GM12878 (cell line): ENCODE data around the gene SCUBE3. TPM values are rescaled to one million over a fixed set of nuclear protein-coding genes. Genes with fewer than 3 reads are reported as not detected.

Source experiments
- ATAC-seq: fragments of 200-7000 bp; cut with Tn5 transposase; 3 replicates; pipeline ENCODE4 v1.9.1; 2020; ENCODE audit warnings: mild to moderate bottlenecking, moderate library complexity
- BruUV-seq: library from RNA; stranded (reverse); fragments of 400-500 nt; replicated peaks from 2 replicates; lab custom pipeline; 2021; lab: Mats Ljungman, UMichigan
- CTCF ChIA-PET: fragments of 300-600 bp; sonication (Branson Sonifier 250); formaldehyde crosslinking; extraction: SDS; loops from one replicate; lab custom pipeline; 2021; ENCODE audit warnings: inconsistent platforms; lab: Yijun Ruan, JAX
- POLR2A ChIA-PET: fragments of 350-600 bp; formaldehyde crosslinking; extraction: SDS; loops from one replicate; lab custom pipeline; 2021; ENCODE audit warnings: inconsistent platforms; lab: Charles Lee
- RAD21 ChIA-PET: fragments of 300-600 bp; sonication (Branson Sonifier 250); formaldehyde crosslinking; loops from one replicate; lab custom pipeline; 2023; ENCODE audit warnings: antibody characterized with exemption; ENCODE audit not compliant: unreplicated experiment; lab: Charles Lee
- SMC1A ChIA-PET: fragments of 300-600 bp; sonication (Branson Sonifier 250); formaldehyde crosslinking; loops from one replicate; lab custom pipeline; 2023; ENCODE audit not compliant: unreplicated experiment, uncharacterized antibody; lab: Charles Lee
- DNase-seq: peaks from one replicate; pipeline ENCODE4 v3.0.0-alpha.2; 2011; ENCODE audit warnings: low read depth, low spot score
- FAIRE-seq: peaks from 3 replicates; lab custom pipeline; 2011; peaks lifted over from hg19 to GRCh38; lab: Jason Lieb, UNC
- H2AFZ ChIP-seq: 2 replicates; pipeline ENCODE4 v1.6.0; 2011; ENCODE audit warnings: low read depth, low read length, control low read depth; ENCODE audit not compliant: control insufficient read depth
- H3K27ac ChIP-seq: 2 replicates; pipeline ENCODE4 v1.5.1; 2011; ENCODE audit warnings: control low read depth; ENCODE audit not compliant: control insufficient read depth, insufficient read depth
- H3K27me3 ChIP-seq, 2 experiments: replicated peaks in 1 of 2; 2 replicates each; pipeline versions ENCODE4 v1.6.0 to v1.6.1; 2011; ENCODE audit warnings: low read length in 1 of 2; ENCODE audit not compliant: control insufficient read depth in 2 of 2, insufficient read depth in 2 of 2
- H3K36me3 ChIP-seq, 2 experiments: 2 replicates each; pipeline ENCODE4 v1.5.1; 2011; ENCODE audit warnings: low read length in 1 of 2; ENCODE audit not compliant: control insufficient read depth in 2 of 2, insufficient read depth in 2 of 2
- H3K4me1 ChIP-seq: 2 replicates; pipeline ENCODE4 v1.6.1; 2011; ENCODE audit warnings: mild to moderate bottlenecking, low read length, moderate library complexity, mixed read lengths; ENCODE audit not compliant: control insufficient read depth, insufficient read depth
- H3K4me2 ChIP-seq: 2 replicates; pipeline ENCODE4 v1.6.0; 2011; ENCODE audit warnings: control low read depth; ENCODE audit not compliant: control insufficient read depth, insufficient read depth
- H3K4me3 ChIP-seq: fragments of 200-600 bp; sonication (generic); 2 replicates; pipeline ENCODE4 v1.5.1; 2016
- H3K79me2 ChIP-seq: 2 replicates; pipeline ENCODE4 v1.6.0; 2011; ENCODE audit warnings: low read length; ENCODE audit not compliant: control insufficient read depth, insufficient read depth
- H3K9ac ChIP-seq: 2 replicates; pipeline ENCODE4 v1.8.0; 2011; ENCODE audit warnings: low read length, control low read depth, mixed read lengths; ENCODE audit not compliant: control insufficient read depth, insufficient read depth
- H3K9me3 ChIP-seq: replicated peaks from 3 replicates; pipeline ENCODE4 v1.5.1; 2011; ENCODE audit warnings: mild to moderate bottlenecking, low read length; ENCODE audit not compliant: control insufficient read depth, insufficient read depth
- H4K20me1 ChIP-seq: 2 replicates; pipeline ENCODE4 v1.6.0; 2011; ENCODE audit not compliant: control insufficient read depth, insufficient read depth
- BRCA1 ChIP-seq: IDR thresholded peaks from 2 replicates; pipeline ENCODE4 v1.6.1; 2011; ENCODE audit warnings: low read depth, low read length, improper control_type of control experiment
- ESRRA ChIP-seq: IDR thresholded peaks from 2 replicates; pipeline ENCODE4 v1.6.1; 2012; ENCODE audit warnings: mild to moderate bottlenecking, low read length, improper control_type of control experiment
- GATAD2B ChIP-seq: fragments of 450-650 bp; conservative IDR thresholded peaks from 2 replicates; pipeline ENCODE4 v1.6.1; 2017; ENCODE audit warnings: low read depth, mild to moderate bottlenecking, moderate library complexity
- HDGF ChIP-seq: fragments of 450-650 bp; IDR thresholded peaks from 2 replicates; pipeline ENCODE4 v1.6.1; 2016; ENCODE audit warnings: antibody characterized with exemption
- NFYB ChIP-seq: IDR thresholded peaks from 2 replicates; pipeline ENCODE4 v1.6.1; 2011; ENCODE audit warnings: low read depth, mild to moderate bottlenecking, low read length, improper control_type of control experiment, moderate library complexity; ENCODE audit not compliant: insufficient read depth
- RAD51 ChIP-seq: fragments of 450-650 bp; IDR thresholded peaks from 2 replicates; pipeline ENCODE4 v1.6.1; 2016; ENCODE audit warnings: moderate library complexity, mild to moderate bottlenecking, inconsistent platforms
- RFX5 ChIP-seq: IDR thresholded peaks from 2 replicates; pipeline ENCODE4 v1.6.1; 2011; ENCODE audit warnings: low read depth, low read length, improper control_type of control experiment
- SIN3A ChIP-seq: IDR thresholded peaks from 2 replicates; pipeline ENCODE4 v1.6.1; 2012; ENCODE audit warnings: low read depth, low read length, improper control_type of control experiment
- SRF ChIP-seq, 2 experiments: IDR thresholded peaks; 2 replicates each; pipeline ENCODE4 v1.6.1; 2011; ENCODE audit warnings: low read depth in 2 of 2, low read length in 2 of 2, mild to moderate bottlenecking in 1 of 2, moderate library complexity in 1 of 2
- SUPT20H ChIP-seq: IDR thresholded peaks from 2 replicates; pipeline ENCODE4 v1.6.1; 2011; ENCODE audit warnings: low read depth, mild to moderate bottlenecking, low read length, moderate library complexity, borderline replicate concordance; ENCODE audit not compliant: control insufficient read depth
- SUZ12 ChIP-seq: fragments of 200-600 bp; sonication (generic); IDR thresholded peaks from one replicate; pipeline ENCODE4 v1.6.1; 2018; ENCODE audit warnings: antibody characterized with exemption, mild to moderate bottlenecking; ENCODE audit not compliant: unreplicated experiment
- WGBS: methylation state at CpG from one replicate; pipeline ENCODE4 v1.1.6; 2016; ENCODE audit warnings: low lambda C conversion rate; ENCODE audit not compliant: insufficient replicate concordance, insufficient coverage; ENCODE audit errors: missing lambda C conversion rate; 5-methylcytosine and 5-hydroxymethylcytosine counted together
- in situ Hi-C: fragments of 300-500 bp; cut with MboI; formaldehyde crosslinking; loops from 9 replicates; pipeline ENCODE4 v1.14.3; 2018; ENCODE audit warnings: mixed read lengths
- intact Hi-C: fragments of 100-400 bp; cut with micrococcal nuclease; formaldehyde crosslinking; loops from one replicate; pipeline ENCODE4 v1.14.2; 2022; ENCODE audit not compliant: unreplicated experiment
- polyA plus RNA-seq, 11 experiments: library from polyadenylated mRNA; depleted of rRNA in 4 of 11; unstranded in 6 of 11; stranded (reverse) in 5 of 11; fragments of >200 nt; fragmentation: Nextera tagmentation in 4 of 11; fragmentation: Illumina TruSeq in 1 of 11; extraction: Ambion mirVana in 4 of 11; extraction: Trizol in 1 of 11; gene quantifications; 1 replicate in 1 of 11; 2 replicates in 10 of 11; pipeline versions ENCODE4 v1.2.1 to v1.2.3, GENCODE V29; 2011 to 2016; ENCODE audit warnings: inconsistent platforms in 2 of 11, missing spikeins in 2 of 11, low read depth in 1 of 11
- total RNA-seq, 4 experiments: library from RNA; depleted of rRNA in 3 of 4; stranded (reverse); fragments of >200 nt in 3 of 4; fragmentation: Illumina TruSeq in 1 of 4; extraction: Trizol in 1 of 4; gene quantifications; 2 replicates each; pipeline versions ENCODE4 v1.2.1 to v1.2.3, GENCODE V29; 2013 to 2021
- TF ChIP-seq, protein P1 (sequence below): fragments of 450-650 bp; IDR thresholded peaks from 2 replicates; pipeline ENCODE4 v1.6.1; 2017; ENCODE audit warnings: borderline replicate concordance
- TF ChIP-seq, protein P2 (sequence below): IDR thresholded peaks from 2 replicates; pipeline ENCODE4 v1.6.1; 2012; ENCODE audit warnings: low read depth, low read length, improper control_type of control experiment

The SCUBE3 gene
- total and polyA plus RNA-seq, 10 of the 15 experiments (the other 5 are each of a cell fraction or from before 2014, with no cell fraction given) = under 0.01 to 0.20 (median 0.07) TPM; not detected in 4

DNA sequence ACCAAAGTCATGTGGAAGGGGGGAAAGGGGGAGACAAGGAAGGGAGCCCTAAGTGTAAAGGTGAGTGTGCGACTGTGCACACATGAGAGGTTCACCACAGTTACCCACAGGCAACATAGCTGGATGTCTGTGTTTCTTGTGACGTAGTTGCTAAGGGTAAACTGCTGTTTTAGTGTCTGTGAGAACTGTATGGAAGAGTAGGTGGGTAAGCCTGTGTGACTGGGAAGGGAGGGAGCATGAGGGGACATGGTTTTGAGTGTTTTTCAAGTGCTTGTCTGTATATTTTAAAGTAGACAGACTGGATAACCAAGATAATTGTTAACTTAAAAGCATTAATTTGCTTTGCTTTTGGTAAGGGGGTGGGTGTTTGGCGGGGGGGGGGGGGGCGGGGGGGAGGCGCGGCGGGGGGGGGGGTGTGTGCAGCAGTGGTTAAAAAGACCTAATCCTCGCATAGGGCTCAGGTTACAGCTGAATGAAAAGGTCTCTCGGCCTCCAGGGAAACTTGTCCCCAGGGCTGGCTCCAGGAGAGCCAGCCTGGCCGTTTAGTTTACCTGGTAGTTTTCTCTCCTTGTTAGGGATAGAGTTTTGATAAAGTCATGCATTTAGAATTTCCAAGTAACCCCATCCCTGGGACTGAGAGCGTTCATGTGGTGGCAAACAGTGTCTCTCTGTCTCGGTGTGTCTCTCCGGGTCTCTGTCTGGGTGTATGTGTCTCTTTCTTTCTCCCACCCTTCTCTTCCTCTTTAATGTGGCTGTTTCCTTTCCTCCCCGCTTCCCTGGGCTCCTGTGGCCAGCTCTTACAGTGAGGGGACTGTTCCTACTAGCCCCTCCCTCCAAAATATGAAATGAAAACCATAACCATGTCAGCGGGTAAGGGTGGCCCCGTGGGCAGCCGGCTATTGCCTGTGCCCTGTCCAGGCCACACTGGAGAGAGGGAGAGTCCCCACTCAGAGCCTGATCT, 3.4 kb downstream of the SCUBE3 start (continued):
- TF ChIP-seq ESRRA (no peak), NFYB (no peak)

DNA sequence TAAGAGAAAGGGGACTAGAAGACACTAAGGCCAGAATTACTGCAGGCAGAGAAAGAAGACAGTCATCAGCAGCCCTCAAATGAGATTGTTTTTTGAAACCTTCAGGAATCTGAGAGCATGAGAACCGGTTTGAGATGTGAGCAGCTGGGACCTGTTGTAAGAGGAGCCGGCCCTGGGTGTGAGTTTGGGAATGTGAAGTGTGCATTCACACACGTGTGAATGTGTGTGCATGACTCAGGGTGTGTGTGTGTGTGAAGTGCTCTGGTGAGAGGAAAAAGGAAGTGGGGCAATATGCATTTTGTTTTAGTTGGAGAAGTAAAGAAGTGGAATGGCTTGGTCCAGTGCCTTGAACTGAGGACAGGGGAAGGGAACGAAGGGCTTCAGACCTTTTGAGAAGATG, 4.3 kb downstream of the SCUBE3 start:
- no peaks in the 10 kb centered on the region for H3K9me3 ChIP-seq
- WGBS = 5% methylated on average over 4 of the region's 4 CpGs
- ChIA-PET CTCF (interaction anchor here (1.1 kb wide), 1 partner anchor 110 kb away, joined by 3 read pairs; no protein-coding TSS in a partner anchor), RAD21 (no interaction called here), POLR2A (interaction anchor here (0.5 kb wide), 1 partner anchor 896 kb away, joined by 3 read pairs; no protein-coding TSS in a partner anchor), SMC1A (no interaction called here)
- no peaks in the 10 kb centered on the region for H3K79me2 ChIP-seq
- no peak overlapping the region for H2AFZ ChIP-seq
- no peak overlapping the region for H3K4me3 ChIP-seq
- BruUV-seq = no TSS peak
- DNase-seq (no peak), FAIRE-seq (no peak), ATAC-seq (no peak)
- no peak overlapping the region for H3K9ac ChIP-seq
- no peaks in the 10 kb centered on the region for H4K20me1 ChIP-seq
- in situ Hi-C loops = no loop called here
- TF ChIP-seq, protein P1, sequence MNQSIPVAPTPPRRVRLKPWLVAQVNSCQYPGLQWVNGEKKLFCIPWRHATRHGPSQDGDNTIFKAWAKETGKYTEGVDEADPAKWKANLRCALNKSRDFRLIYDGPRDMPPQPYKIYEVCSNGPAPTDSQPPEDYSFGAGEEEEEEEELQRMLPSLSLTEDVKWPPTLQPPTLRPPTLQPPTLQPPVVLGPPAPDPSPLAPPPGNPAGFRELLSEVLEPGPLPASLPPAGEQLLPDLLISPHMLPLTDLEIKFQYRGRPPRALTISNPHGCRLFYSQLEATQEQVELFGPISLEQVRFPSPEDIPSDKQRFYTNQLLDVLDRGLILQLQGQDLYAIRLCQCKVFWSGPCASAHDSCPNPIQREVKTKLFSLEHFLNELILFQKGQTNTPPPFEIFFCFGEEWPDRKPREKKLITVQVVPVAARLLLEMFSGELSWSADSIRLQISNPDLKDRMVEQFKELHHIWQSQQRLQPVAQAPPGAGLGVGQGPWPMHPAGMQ = no peak
- no peak for TF ChIP-seq SUPT20H
- no peak for TF ChIP-seq SUZ12
- no peak for TF ChIP-seq RAD51
- TF ChIP-seq BRCA1 = no peak
- no peak for TF ChIP-seq SIN3A
- no peak for TF ChIP-seq SRF (IDR thresholded peaks at IDR 0.05; ENCODE audit: low read depth in 2 of 2, low read length in 2 of 2)
- no peak for TF ChIP-seq HDGF
- no peak for TF ChIP-seq RFX5
- no peak for TF ChIP-seq GATAD2B
- TF ChIP-seq, protein P2, sequence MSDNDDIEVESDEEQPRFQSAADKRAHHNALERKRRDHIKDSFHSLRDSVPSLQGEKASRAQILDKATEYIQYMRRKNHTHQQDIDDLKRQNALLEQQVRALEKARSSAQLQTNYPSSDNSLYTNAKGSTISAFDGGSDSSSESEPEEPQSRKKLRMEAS = no peak
- H3K27ac ChIP-seq = no peak overlapping the region
- peaks cover 9% of the 10 kb centered on the region in 2 experiments for H3K27me3 ChIP-seq
- no peak overlapping the region for H3K4me2 ChIP-seq
- no peaks in the 10 kb centered on the region for H3K36me3 ChIP-seq
- intact Hi-C loops = no loop called here
- H3K4me1 ChIP-seq = no peaks in the 10 kb centered on the region
